Stimulated activated CD4-positive, alpha-beta T cell treated with anti-CD3 and anti-CD28 coated beads, Interleukin-15, amount 100 ng/mL, for 1 hour (primary cell): ENCODE results near the gene PTPN6.

Experiments used
- DNase-seq, 2 donors: peaks; one replicate each; pipeline ENCODE4 v3.0.0-alpha.2; 2020; ENCODE audit warnings: low read depth in 1 of 2, low spot score in 1 of 2

Gene PTPN6

GRCh38 chr12:6955108-6956020 is 4.2 kb downstream of the PTPN6 start:
- DNase-seq, result no peak

- DNase-seq, result no peak
These were observed 5.0 kb downstream of the PTPN6 start for GRCh38 chr12:6956021-6956727.

GRCh38 chr12:6957151-6957701 is 6.1 kb downstream of the PTPN6 start:
- DNase-seq, result no peak

- no peak for DNase-seq
These were observed 6.8 kb downstream of the PTPN6 start for GRCh38 chr12:6957741-6958608.

- no peak for DNase-seq
These were observed 7.5 kb downstream of the PTPN6 start for GRCh38 chr12:6958609-6959057.

- DNase-seq, result no peak
These were observed 8.1 kb downstream of the PTPN6 start for GRCh38 chr12:6959058-6959804.

- DNase-seq, result no peak
These were observed 8.8 kb downstream of the PTPN6 start for GRCh38 chr12:6959805-6960592.

GRCh38 chr12:6960593-6961277 is 9.6 kb downstream of the PTPN6 start:
- DNase-seq, result no peak

- DNase-seq, result peak; percentile 84 to 90
These were observed 10.1 kb downstream of the PTPN6 start for GRCh38 chr12:6961278-6961694.

GRCh38 chr12:6961695-6962284 is 10.6 kb downstream of the PTPN6 start:
- DNase-seq, result no peak

GRCh38 chr12:6962285-6963015 is 11.3 kb downstream of the PTPN6 start:
- no peak for DNase-seq

GRCh38 chr12:6963016-6963731 is 12.0 kb downstream of the PTPN6 start:
- no peak for DNase-seq

GRCh38 chr12:6963791-6964413 is 12.7 kb downstream of the PTPN6 start:
- no peak for DNase-seq

- no peak for DNase-seq
These were observed 13.5 kb downstream of the PTPN6 start for GRCh38 chr12:6964605-6965025.

- peak; percentile 74 to 80 for DNase-seq
These were observed 14.0 kb downstream of the PTPN6 start for GRCh38 chr12:6965026-6965661.

GRCh38 chr12:6965714-6966113 is 14.6 kb downstream of the PTPN6 start:
- no peak for DNase-seq
